Panc1 (cell line): ENCODE results near the gene ASCC1. TPM values are rescaled to one million over a fixed set of nuclear protein-coding genes. Genes with fewer than 3 reads are reported as not detected.
"Not testable (repeated sequence)": the region's sequence is repeated elsewhere in the genome, so short reads cannot be mapped to it uniquely, and the experiment has no call there.

Experiments used
- ATAC-seq: fragments of 200-7000 bp; cut with Tn5 transposase; 2 replicates; pipeline ENCODE4 v1.9.1; 2020; ENCODE audit warnings: mild to moderate bottlenecking, moderate library complexity
- BruUV-seq: library from RNA; stranded (reverse); fragments of 400-500 nt; replicated peaks from 2 replicates; lab custom pipeline; 2021; lab: Mats Ljungman, UMichigan
- CTCF ChIA-PET: fragments of 300-600 bp; sonication (Branson Sonifier 250); formaldehyde crosslinking; loops from one replicate; lab custom pipeline; 2022; ENCODE audit warnings: antibody characterized with exemption; lab: Charles Lee
- POLR2A ChIA-PET: fragments of 300-600 bp; sonication (Branson Sonifier 250); formaldehyde crosslinking; loops from one replicate; lab custom pipeline; 2022; ENCODE audit warnings: antibody characterized with exemption; lab: Charles Lee
- DNase-seq: peaks from one replicate; pipeline ENCODE4 v3.0.0-alpha.2; 2010; ENCODE audit warnings: low read depth, low spot score
- H3K27ac ChIP-seq: 2 replicates; pipeline ENCODE4 v1.5.1; 2011; ENCODE audit warnings: mild to moderate bottlenecking, low read length, inconsistent platforms
- H3K27me3 ChIP-seq: fragments of 200-500 bp; sonication (Bioruptor generic); 2 replicates; pipeline ENCODE4 v1.6.0; 2014; ENCODE audit warnings: low read length, inconsistent platforms; ENCODE audit not compliant: control insufficient read depth, insufficient read depth
- H3K36me3 ChIP-seq: fragments of 200-500 bp; sonication (Bioruptor generic); 2 replicates; pipeline ENCODE4 v1.5.1; 2014; ENCODE audit warnings: inconsistent platforms, mild to moderate bottlenecking, low read length, moderate library complexity; ENCODE audit not compliant: control insufficient read depth, insufficient read depth
- H3K4me1 ChIP-seq: 2 replicates; pipeline ENCODE4 v1.5.1; 2011; ENCODE audit warnings: inconsistent platforms, mild to moderate bottlenecking, low read length, moderate library complexity; ENCODE audit not compliant: control insufficient read depth, insufficient read depth
- H3K4me3 ChIP-seq, 2 experiments: 2 replicates each; pipeline ENCODE4 v1.5.1; 2011 to 2012; ENCODE audit warnings: low read depth in 2 of 2, low read length in 2 of 2, mild to moderate bottlenecking in 2 of 2, inconsistent platforms in 1 of 2, moderate library complexity in 1 of 2
- H3K9me3 ChIP-seq: fragments of 200-500 bp; sonication (Bioruptor generic); 2 replicates; pipeline ENCODE4 v1.5.1; 2014; ENCODE audit warnings: low read depth, mild to moderate bottlenecking, inconsistent platforms, low read length, moderate library complexity; ENCODE audit not compliant: control insufficient read depth, insufficient read depth
- POLR2AphosphoS5 ChIP-seq: IDR thresholded peaks from 2 replicates; pipeline ENCODE4 v1.6.1; 2012; ENCODE audit warnings: mild to moderate bottlenecking, low read depth, low read length, moderate library complexity
- SIN3A ChIP-seq: IDR thresholded peaks from 2 replicates; pipeline ENCODE4 v1.6.1; 2012; ENCODE audit warnings: low read depth, mild to moderate bottlenecking, low read length, moderate library complexity, borderline replicate concordance; ENCODE audit not compliant: insufficient read depth
- TCF7L2 ChIP-seq: IDR thresholded peaks from 2 replicates; pipeline ENCODE4 v1.6.1; 2011; ENCODE audit warnings: mild to moderate bottlenecking, low read depth, low read length, inconsistent platforms
- in situ Hi-C: cut with HindIII; loops from 2 replicates; pipeline ENCODE4 v1.10.0; 2016; ENCODE audit warnings: low sequenced_read_pairs, low pct_unique_long_range_greater_than_20kb
- intact Hi-C: fragments of 100-400 bp; cut with micrococcal nuclease; formaldehyde crosslinking; loops from one replicate; pipeline ENCODE4 v1.10.0; 2022; ENCODE audit not compliant: unreplicated experiment
- total RNA-seq: library from RNA; stranded (reverse); gene quantifications from one replicate; pipeline ENCODE4 v1.2.1, GENCODE V29; 2021; ENCODE audit not compliant: unreplicated experiment
- TF ChIP-seq, protein P1 (sequence below): fragments of 450-650 bp; IDR thresholded peaks from 2 replicates; pipeline ENCODE4 v1.5.1; 2017; ENCODE audit warnings: mild to moderate bottlenecking
- TF ChIP-seq, protein P2 (sequence below), 2 experiments: IDR thresholded peaks; 2 replicates each; pipeline ENCODE4 v1.6.1; 2011 to 2012; ENCODE audit warnings: low read depth in 2 of 2, control low read depth in 1 of 2, low read length in 1 of 2, mild to moderate bottlenecking in 1 of 2, moderate library complexity in 1 of 2; ENCODE audit not compliant: insufficient read depth in 1 of 2

ASCC1 gene
- total RNA-seq, 1 experiment from 2014 or later = 114 TPM

DNA sequence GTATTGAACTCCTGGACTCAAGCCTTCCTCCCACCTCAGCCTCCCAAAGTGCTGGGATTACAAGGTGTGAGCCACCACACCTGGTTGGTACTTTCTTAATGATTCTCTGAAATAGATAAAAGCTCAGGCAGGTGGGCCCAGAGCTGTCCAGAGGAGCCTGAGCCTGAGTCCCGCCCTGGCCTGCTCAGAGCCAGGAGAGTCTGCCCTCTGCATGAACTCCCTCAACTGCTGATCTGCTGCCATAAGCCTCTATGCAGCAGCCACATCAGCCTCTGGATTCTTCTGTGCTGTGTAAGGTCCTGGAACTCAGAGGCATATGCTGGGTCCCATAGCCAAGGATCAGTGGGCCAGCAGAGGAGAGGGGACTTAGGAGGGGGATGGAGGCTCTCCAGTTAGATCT, 34.6 kb upstream of the ASCC1 start:
- no peaks in the 10 kb centered on the region for H3K27me3 ChIP-seq
- no peaks in the 10 kb centered on the region for H3K36me3 ChIP-seq
- no peak overlapping the region for H3K4me3 ChIP-seq
- H3K27ac ChIP-seq = peak overlapping the region; percentile 45; the same call in 1 of the 2 replicates
- ChIA-PET POLR2A (interaction anchor here (0.7 kb wide), 1 partner anchor 9 kb away, joined by 4 read pairs; no protein-coding TSS in a partner anchor), CTCF (no interaction called here)
- BruUV-seq = no TSS peak
- intact Hi-C loops = no loop called here
- peak; percentile 50 for ATAC-seq
- DNase-seq = no peak
- in situ Hi-C loops = no loop called here
- TF ChIP-seq SIN3A (no peak), TCF7L2 (no peak), POLR2AphosphoS5 (no peak)
- TF ChIP-seq, protein P1, sequence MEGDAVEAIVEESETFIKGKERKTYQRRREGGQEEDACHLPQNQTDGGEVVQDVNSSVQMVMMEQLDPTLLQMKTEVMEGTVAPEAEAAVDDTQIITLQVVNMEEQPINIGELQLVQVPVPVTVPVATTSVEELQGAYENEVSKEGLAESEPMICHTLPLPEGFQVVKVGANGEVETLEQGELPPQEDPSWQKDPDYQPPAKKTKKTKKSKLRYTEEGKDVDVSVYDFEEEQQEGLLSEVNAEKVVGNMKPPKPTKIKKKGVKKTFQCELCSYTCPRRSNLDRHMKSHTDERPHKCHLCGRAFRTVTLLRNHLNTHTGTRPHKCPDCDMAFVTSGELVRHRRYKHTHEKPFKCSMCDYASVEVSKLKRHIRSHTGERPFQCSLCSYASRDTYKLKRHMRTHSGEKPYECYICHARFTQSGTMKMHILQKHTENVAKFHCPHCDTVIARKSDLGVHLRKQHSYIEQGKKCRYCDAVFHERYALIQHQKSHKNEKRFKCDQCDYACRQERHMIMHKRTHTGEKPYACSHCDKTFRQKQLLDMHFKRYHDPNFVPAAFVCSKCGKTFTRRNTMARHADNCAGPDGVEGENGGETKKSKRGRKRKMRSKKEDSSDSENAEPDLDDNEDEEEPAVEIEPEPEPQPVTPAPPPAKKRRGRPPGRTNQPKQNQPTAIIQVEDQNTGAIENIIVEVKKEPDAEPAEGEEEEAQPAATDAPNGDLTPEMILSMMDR = no peak
- TF ChIP-seq, protein P2, sequence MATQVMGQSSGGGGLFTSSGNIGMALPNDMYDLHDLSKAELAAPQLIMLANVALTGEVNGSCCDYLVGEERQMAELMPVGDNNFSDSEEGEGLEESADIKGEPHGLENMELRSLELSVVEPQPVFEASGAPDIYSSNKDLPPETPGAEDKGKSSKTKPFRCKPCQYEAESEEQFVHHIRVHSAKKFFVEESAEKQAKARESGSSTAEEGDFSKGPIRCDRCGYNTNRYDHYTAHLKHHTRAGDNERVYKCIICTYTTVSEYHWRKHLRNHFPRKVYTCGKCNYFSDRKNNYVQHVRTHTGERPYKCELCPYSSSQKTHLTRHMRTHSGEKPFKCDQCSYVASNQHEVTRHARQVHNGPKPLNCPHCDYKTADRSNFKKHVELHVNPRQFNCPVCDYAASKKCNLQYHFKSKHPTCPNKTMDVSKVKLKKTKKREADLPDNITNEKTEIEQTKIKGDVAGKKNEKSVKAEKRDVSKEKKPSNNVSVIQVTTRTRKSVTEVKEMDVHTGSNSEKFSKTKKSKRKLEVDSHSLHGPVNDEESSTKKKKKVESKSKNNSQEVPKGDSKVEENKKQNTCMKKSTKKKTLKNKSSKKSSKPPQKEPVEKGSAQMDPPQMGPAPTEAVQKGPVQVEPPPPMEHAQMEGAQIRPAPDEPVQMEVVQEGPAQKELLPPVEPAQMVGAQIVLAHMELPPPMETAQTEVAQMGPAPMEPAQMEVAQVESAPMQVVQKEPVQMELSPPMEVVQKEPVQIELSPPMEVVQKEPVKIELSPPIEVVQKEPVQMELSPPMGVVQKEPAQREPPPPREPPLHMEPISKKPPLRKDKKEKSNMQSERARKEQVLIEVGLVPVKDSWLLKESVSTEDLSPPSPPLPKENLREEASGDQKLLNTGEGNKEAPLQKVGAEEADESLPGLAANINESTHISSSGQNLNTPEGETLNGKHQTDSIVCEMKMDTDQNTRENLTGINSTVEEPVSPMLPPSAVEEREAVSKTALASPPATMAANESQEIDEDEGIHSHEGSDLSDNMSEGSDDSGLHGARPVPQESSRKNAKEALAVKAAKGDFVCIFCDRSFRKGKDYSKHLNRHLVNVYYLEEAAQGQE (IDR thresholded peaks at IDR 0.05; ENCODE audit: insufficient read depth in 1 of 2, low read depth in 2 of 2, low read length in 1 of 2) = no peak
- H3K9me3 ChIP-seq = no peaks in the 10 kb centered on the region
- H3K4me1 ChIP-seq = peaks cover 41% of the 10 kb centered on the region

DNA sequence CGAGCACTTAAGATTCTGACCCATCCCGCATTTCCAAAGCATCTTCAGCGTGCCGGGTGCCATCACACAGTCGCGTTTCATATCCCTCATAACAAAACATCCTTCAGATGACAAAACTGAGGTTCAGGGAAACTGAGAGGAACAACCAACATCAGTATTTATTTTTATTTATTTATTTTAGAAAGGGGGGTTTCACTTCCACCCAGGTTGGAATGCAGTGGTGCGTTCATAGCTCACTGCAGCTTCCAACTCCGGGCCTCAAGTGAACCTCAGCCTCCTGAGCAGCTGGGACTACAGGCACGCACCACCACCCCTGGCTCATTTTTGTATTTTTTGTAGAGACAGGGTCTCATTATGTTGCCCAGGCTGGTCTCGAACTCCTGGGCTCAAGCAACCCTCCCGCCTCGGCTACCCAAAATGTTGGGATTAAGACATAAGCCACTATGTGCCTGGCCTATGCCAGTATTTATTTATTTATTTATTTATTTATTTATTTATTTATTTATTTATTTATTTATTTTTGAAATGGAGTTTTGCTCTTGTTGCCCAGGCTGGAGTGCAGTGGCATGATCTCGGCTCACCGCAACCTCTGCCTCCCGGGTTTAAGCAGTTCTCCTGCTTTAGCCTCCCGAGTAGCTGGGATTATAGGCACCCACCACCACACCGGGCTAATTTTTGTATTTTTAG, 33.2 kb upstream of the ASCC1 start:
- H3K4me3 ChIP-seq, DNase-seq, H3K36me3 ChIP-seq, ATAC-seq, POLR2A ChIA-PET, in situ Hi-C loops, BruUV-seq, CTCF ChIA-PET, H3K27me3 ChIP-seq, H3K9me3 ChIP-seq, intact Hi-C loops: not testable (repeated sequence)
- peaks cover 35% of the 10 kb centered on the region for H3K4me1 ChIP-seq
- H3K27ac ChIP-seq = peak overlapping the region; percentile 78; the same call in 1 of the 2 replicates
